ENCODE measurements around the gene SRP14. TPM values are rescaled to one million over a fixed set of nuclear protein-coding genes. Genes with fewer than 3 reads are reported as not detected.

SRP14 gene
- total RNA-seq, 1 experiment from 2014 or later = 168 TPM

GRCh38 chr15:40034186-40034946 is 4.6 kb downstream of the SRP14 start:
- H3K9ac ChIP-seq (ENCODE audit: low read length) = no peak overlapping the region
- no peaks in the 10 kb centered on the region for H3K9me2 ChIP-seq (ENCODE audit: insufficient read depth)
- H3K36me3 ChIP-seq (ENCODE audit: control insufficient read depth in 1 of 2, insufficient read depth in 2 of 2, low read length in 2 of 2) = peaks cover 47 to 61% of the 10 kb centered on the region in 2 experiments
- no peaks in the 10 kb centered on the region for H3K27me3 ChIP-seq (ENCODE audit: insufficient read depth, low read length)
- no peaks in the 10 kb centered on the region for H3K9me3 ChIP-seq (ENCODE audit: control insufficient read depth in 1 of 2, insufficient read depth in 1 of 2, low read depth in 1 of 2, low read length in 2 of 2)
- no peak overlapping the region for H3K27ac ChIP-seq (ENCODE audit: low read depth, low read length)
- ChIA-PET CTCF (interaction anchor here (1.4 kb wide), 1 partner anchor 245 kb away, joined by 3 read pairs; no protein-coding TSS in a partner anchor), RAD21 (ENCODE audit: low non-redundant PET in 1 of 2, low total read pairs in 2 of 2, uncharacterized antibody in 2 of 2, unreplicated experiment in 2 of 2) (no interaction called here), POLR2A (no interaction called here)
- H2AFZ ChIP-seq (ENCODE audit: low read depth, low read length, poor library complexity, severe bottlenecking) = no peak overlapping the region
- DNase-seq (ENCODE audit: low read depth, low spot score) = no peak
- ATAC-seq = no peak
- no peak overlapping the region for H3K4me3 ChIP-seq (replicated peaks in 1 of 2; ENCODE audit: low read depth in 1 of 2, low read length in 2 of 2)
- no peak overlapping the region for H3K4me2 ChIP-seq (ENCODE audit: low read length)
- intact Hi-C loops (cut with micrococcal nuclease) = loop anchor here (5.0 kb wide), 1 partner anchor 247 kb away; no protein-coding TSS in a partner anchor
- BruUV-seq (replicated peaks) = no TSS peak
- H4K20me1 ChIP-seq (ENCODE audit: insufficient read depth) = no peaks in the 10 kb centered on the region
- TF ChIP-seq POLR2A (IDR thresholded peaks at IDR 0.05; ENCODE audit: borderline replicate concordance, extremely low read depth, insufficient read depth, insufficient read length) = no peak
- TF ChIP-seq EZH2phosphoT487 (IDR thresholded peaks at IDR 0.05; ENCODE audit: borderline replicate concordance) = no peak
- TF ChIP-seq SRF (IDR thresholded peaks at IDR 0.05; ENCODE audit: low read depth) = no peak
- TF ChIP-seq YY1 (IDR thresholded peaks at IDR 0.05; ENCODE audit: extremely low read depth, insufficient replicate concordance, low read depth, low read length) = no peak
- TF ChIP-seq EGR1 (IDR thresholded peaks at IDR 0.05; ENCODE audit: low read depth) = no peak
- no peak for TF ChIP-seq POLR2AphosphoS5 (IDR thresholded peaks at IDR 0.05; ENCODE audit: low read depth, low read length)
- no peak for TF ChIP-seq FOSL1 (IDR thresholded peaks at IDR 0.05; ENCODE audit: low read depth)
- no peak for TF ChIP-seq CTCF (IDR thresholded peaks at IDR 0.05 in 2 of 3, conservative IDR thresholded peaks at IDR 0.05 in 1 of 3; ENCODE audit: borderline replicate concordance in 1 of 3, insufficient read depth in 1 of 3, low read depth in 2 of 3, low read length in 2 of 3)
- TF ChIP-seq JUND (IDR thresholded peaks at IDR 0.05) = no peak
- no peak for TF ChIP-seq REST (IDR thresholded peaks at IDR 0.05; ENCODE audit: low read depth)
- no peak for TF ChIP-seq SIN3A (IDR thresholded peaks at IDR 0.05; ENCODE audit: low read depth)
- no peak for TF ChIP-seq EZH2 (IDR thresholded peaks at IDR 0.05)
- no peak for TF ChIP-seq CEBPB (IDR thresholded peaks at IDR 0.05; ENCODE audit: low read depth)
- TF ChIP-seq CBX3 (IDR thresholded peaks at IDR 0.05; ENCODE audit: low read depth) = no peak
- no peak for TF ChIP-seq MAX (IDR thresholded peaks at IDR 0.05)
- TF ChIP-seq ZNF274 (IDR thresholded peaks at IDR 0.05; ENCODE audit: low read depth, low read length) = no peak
- TF ChIP-seq ELF1 (IDR thresholded peaks at IDR 0.05; ENCODE audit: borderline replicate concordance, low read depth) = no peak
- TF ChIP-seq SP1 (IDR thresholded peaks at IDR 0.05; ENCODE audit: low read depth) = no peak
- TF ChIP-seq ZBTB33 (IDR thresholded peaks at IDR 0.05; ENCODE audit: extremely low read depth, insufficient replicate concordance, low read length) = no peak
- no peak for TF ChIP-seq TCF7L2 (IDR thresholded peaks at IDR 0.05; ENCODE audit: borderline replicate concordance, extremely low read depth, insufficient read depth, insufficient read length)
- H3K79me2 ChIP-seq (ENCODE audit: insufficient read depth, low read length) = peaks cover 26% of the 10 kb centered on the region
- H3K4me1 ChIP-seq (ENCODE audit: control insufficient read depth in 1 of 2, insufficient read depth in 2 of 2, low read length in 2 of 2) = peaks cover 4 to 8% of the 10 kb centered on the region in 2 experiments; a peak in 3 of 4 replicates
